Lower leg skin (tissue), 3 donors: ENCODE data around the gene CORO1C.

Experiments used
- POLR2A ChIP-seq, 2 donors: fragments of 450-650 bp; IDR thresholded peaks; one replicate each; pipeline ENCODE4 v1.6.1; 2016 to 2017; ENCODE audit warnings: antibody characterized with exemption in 2 of 2, mild to moderate bottlenecking in 1 of 2, moderate library complexity in 1 of 2
- TF ChIP-seq, protein P1 (sequence below), 3 donors: fragments of 450-650 bp; IDR thresholded peaks; one replicate each; pipeline ENCODE4 v1.5.1; 2016; ENCODE audit warnings: antibody characterized with exemption in 3 of 3, mild to moderate bottlenecking in 3 of 3, moderate library complexity in 2 of 3

DNA sequence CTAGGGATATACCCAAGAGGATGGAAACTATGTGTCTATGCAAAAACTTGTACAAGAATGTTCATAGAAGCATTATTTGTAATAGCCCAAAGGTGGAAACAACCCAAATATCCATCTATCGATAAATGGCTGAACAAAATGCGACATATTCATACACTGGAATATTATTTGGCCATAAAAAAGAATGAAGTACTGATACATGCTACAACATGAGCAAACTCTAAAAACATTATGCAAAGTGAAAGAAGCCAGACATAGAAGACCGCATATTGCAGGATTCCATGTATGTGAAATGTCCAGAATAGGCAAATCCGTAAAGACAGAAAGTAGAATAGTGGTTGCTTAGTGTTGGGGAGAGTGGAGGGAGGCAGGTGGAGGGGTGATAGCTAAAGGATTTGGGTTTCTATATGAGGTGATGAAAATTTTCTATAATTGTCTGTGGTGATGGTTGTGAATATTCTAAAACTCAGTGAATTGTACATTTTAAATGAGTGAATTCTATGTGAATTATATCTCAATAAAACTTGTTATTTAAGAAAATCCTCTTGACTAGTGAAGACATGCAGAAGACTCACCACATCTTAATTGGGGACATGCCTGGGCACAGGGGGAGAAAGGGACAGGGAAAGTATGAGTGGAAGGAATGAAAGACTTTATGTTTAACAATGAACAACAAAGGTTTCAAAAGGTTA lies 67.8 kb downstream of the CORO1C start:
- no peak for TF ChIP-seq POLR2A (IDR thresholded peaks at IDR 0.05)
- TF ChIP-seq, protein P1, sequence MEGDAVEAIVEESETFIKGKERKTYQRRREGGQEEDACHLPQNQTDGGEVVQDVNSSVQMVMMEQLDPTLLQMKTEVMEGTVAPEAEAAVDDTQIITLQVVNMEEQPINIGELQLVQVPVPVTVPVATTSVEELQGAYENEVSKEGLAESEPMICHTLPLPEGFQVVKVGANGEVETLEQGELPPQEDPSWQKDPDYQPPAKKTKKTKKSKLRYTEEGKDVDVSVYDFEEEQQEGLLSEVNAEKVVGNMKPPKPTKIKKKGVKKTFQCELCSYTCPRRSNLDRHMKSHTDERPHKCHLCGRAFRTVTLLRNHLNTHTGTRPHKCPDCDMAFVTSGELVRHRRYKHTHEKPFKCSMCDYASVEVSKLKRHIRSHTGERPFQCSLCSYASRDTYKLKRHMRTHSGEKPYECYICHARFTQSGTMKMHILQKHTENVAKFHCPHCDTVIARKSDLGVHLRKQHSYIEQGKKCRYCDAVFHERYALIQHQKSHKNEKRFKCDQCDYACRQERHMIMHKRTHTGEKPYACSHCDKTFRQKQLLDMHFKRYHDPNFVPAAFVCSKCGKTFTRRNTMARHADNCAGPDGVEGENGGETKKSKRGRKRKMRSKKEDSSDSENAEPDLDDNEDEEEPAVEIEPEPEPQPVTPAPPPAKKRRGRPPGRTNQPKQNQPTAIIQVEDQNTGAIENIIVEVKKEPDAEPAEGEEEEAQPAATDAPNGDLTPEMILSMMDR (IDR thresholded peaks at IDR 0.05), result no peak
